CD14-positive monocyte (primary cell): Measurements from ENCODE around the gene URAD. TPM values are rescaled to one million over a fixed set of nuclear protein-coding genes. Genes with fewer than 3 reads are reported as not detected.

Source experiments
- DNase-seq, 3 donors: peaks; one replicate each; pipeline ENCODE4 v3.0.0-alpha.2; 2011 to 2022
- H2AFZ ChIP-seq: 2 replicates; pipeline ENCODE4 v1.6.0; 2012; ENCODE audit warnings: mild to moderate bottlenecking, low read depth, low read length, inconsistent platforms; ENCODE audit not compliant: insufficient read depth, poor library complexity, severe bottlenecking
- H3K27ac ChIP-seq, 2 donors: 1 replicate in 1 of 2; 2 replicates in 1 of 2; pipeline ENCODE4 v1.5.1; 2012 to 2013; ENCODE audit warnings: low read length in 2 of 2, control low read depth in 1 of 2, inconsistent platforms in 1 of 2, low read depth in 1 of 2, mild to moderate bottlenecking in 1 of 2
- H3K27me3 ChIP-seq, 2 donors: one replicate each; pipeline versions ENCODE4 v1.6.0 to v1.6.1; 2011 to 2013; ENCODE audit warnings: low read length in 2 of 2; ENCODE audit not compliant: control insufficient read depth in 2 of 2, insufficient read depth in 2 of 2
- H3K36me3 ChIP-seq, 2 donors: replicated peaks in 1 of 2; 1 replicate in 1 of 2; 2 replicates in 1 of 2; pipeline versions ENCODE4 v1.5.1 to v1.6.1; 2012 to 2013; ENCODE audit warnings: low read length in 2 of 2, control low read depth in 1 of 2, inconsistent platforms in 1 of 2, mild to moderate bottlenecking in 1 of 2; ENCODE audit not compliant: insufficient read depth in 2 of 2, control insufficient read depth in 1 of 2
- H3K4me1 ChIP-seq, 2 donors: 1 replicate in 1 of 2; 2 replicates in 1 of 2; pipeline versions ENCODE4 v1.5.1 to v1.6.1; 2012 to 2013; ENCODE audit warnings: low read length in 2 of 2, control low read depth in 1 of 2, inconsistent platforms in 1 of 2, mild to moderate bottlenecking in 1 of 2, moderate library complexity in 1 of 2; ENCODE audit not compliant: insufficient read depth in 2 of 2, control insufficient read depth in 1 of 2
- H3K4me2 ChIP-seq: replicated peaks from 2 replicates; pipeline ENCODE3; 2012; ENCODE audit warnings: low read length, moderate library complexity, mild to moderate bottlenecking; ENCODE audit not compliant: poor library complexity, severe bottlenecking; ENCODE audit errors: extremely low read depth
- H3K4me3 ChIP-seq, 3 experiments: fragments of 200-600 bp in 1 of 3; sonication (generic) in 1 of 3; replicated peaks in 1 of 3; 1 replicate in 2 of 3; 2 replicates in 1 of 3; pipeline ENCODE4 v1.5.1; 2011 to 2013; ENCODE audit warnings: low read length in 3 of 3, mild to moderate bottlenecking in 3 of 3, control low read depth in 2 of 3, low read depth in 2 of 3, inconsistent platforms in 1 of 3, moderate library complexity in 1 of 3
- H3K79me2 ChIP-seq: 2 replicates; pipeline ENCODE4 v1.6.0; 2012; ENCODE audit warnings: mild to moderate bottlenecking, control low read depth, inconsistent platforms, low read length, moderate library complexity; ENCODE audit not compliant: insufficient read depth
- H3K9ac ChIP-seq: 2 replicates; pipeline ENCODE4 v1.6.0; 2017; ENCODE audit warnings: low read length, mild to moderate bottlenecking; ENCODE audit not compliant: insufficient read depth, poor library complexity, severe bottlenecking
- H3K9me3 ChIP-seq, 2 donors: replicated peaks in 1 of 2; 1 replicate in 1 of 2; 2 replicates in 1 of 2; pipeline versions ENCODE4 v1.5.1 to v1.6.1; 2012 to 2013; ENCODE audit warnings: low read length in 2 of 2, control low read depth in 1 of 2; ENCODE audit not compliant: control insufficient read depth in 1 of 2, insufficient read depth in 1 of 2
- H4K20me1 ChIP-seq: 2 replicates; pipeline ENCODE4 v1.6.0; 2012; ENCODE audit warnings: mild to moderate bottlenecking, low read length, control low read depth, moderate library complexity; ENCODE audit not compliant: insufficient read depth
- H3K27ac Mint-ChIP-seq, 7 donors: one replicate each; pipeline ENCODE4 v1.8.0; 2020; ENCODE audit warnings: mild to moderate bottlenecking in 7 of 7, mixed read lengths in 7 of 7, moderate library complexity in 6 of 7, inconsistent platforms in 2 of 7
- H3K27me3 Mint-ChIP-seq, 3 donors: one replicate each; pipeline ENCODE4 v1.8.0; 2021 to 2022; ENCODE audit warnings: low read depth in 3 of 3, mild to moderate bottlenecking in 3 of 3, mixed read lengths in 3 of 3, moderate library complexity in 3 of 3, inconsistent platforms in 1 of 3
- H3K36me3 Mint-ChIP-seq, 2 donors: one replicate each; pipeline ENCODE4 v1.8.0; 2020; ENCODE audit warnings: mixed read lengths in 2 of 2, inconsistent platforms in 1 of 2, mild to moderate bottlenecking in 1 of 2
- H3K4me1 Mint-ChIP-seq: one replicate; pipeline ENCODE4 v1.8.0; 2020; ENCODE audit warnings: mild to moderate bottlenecking, mixed read lengths
- H3K4me3 Mint-ChIP-seq, 2 donors: one replicate each; pipeline ENCODE4 v1.8.0; 2020; ENCODE audit warnings: mild to moderate bottlenecking in 2 of 2, mixed read lengths in 2 of 2, moderate library complexity in 1 of 2
- H3K9me3 Mint-ChIP-seq, 7 donors: one replicate each; pipeline ENCODE4 v1.8.0; 2020 to 2022; ENCODE audit warnings: mixed read lengths in 7 of 7, mild to moderate bottlenecking in 6 of 7, moderate library complexity in 6 of 7, inconsistent platforms in 2 of 7
- CTCF ChIP-seq: fragments of 200-600 bp; IDR thresholded peaks from one replicate; pipeline ENCODE4 v1.8.0; 2022; ENCODE audit warnings: antibody characterized with exemption, mild to moderate bottlenecking
- WGBS: methylation state at CpG from one replicate; pipeline ENCODE4 v1.1.5; 2013; ENCODE audit warnings: missing lambda C conversion rate; ENCODE audit not compliant: insufficient coverage; 5-methylcytosine and 5-hydroxymethylcytosine counted together
- intact Hi-C, 2 donors: fragments of 100-400 bp; cut with micrococcal nuclease; formaldehyde crosslinking; loops; one replicate each; pipeline versions ENCODE4 v1.15.0 to v1.15.1; 2023
- polyA plus RNA-seq, 3 donors: library from polyadenylated mRNA; depleted of rRNA in 1 of 3; unstranded in 2 of 3; stranded (reverse) in 1 of 3; fragments of 300-500 nt in 2 of 3; fragments of >200 nt in 1 of 3; fragmentation: Illumina TruSeq in 2 of 3; gene quantifications; 1 replicate in 2 of 3; 2 replicates in 1 of 3; pipeline ENCODE4 v1.2.3, GENCODE V29; 2012 to 2021

URAD gene
- polyA plus RNA-seq, 3 donors = 0.12 TPM; not detected in 2

GRCh38 chr13:27970382-27971235 lies 17.9 kb downstream of the URAD start:
- intact Hi-C loops = no loop called here
- no peak overlapping the region for H3K4me3 ChIP-seq
- peaks cover 96 to 98% of the 10 kb centered on the region in 2 donors for H3K27me3 ChIP-seq
- no peak for DNase-seq
- Mint-ChIP-seq H3K27ac (no peak overlapping the region), H3K4me3 (peak overlapping the region in 1 of 2 donors; percentile 80), H3K4me1 (peaks cover 30% of the 10 kb centered on the region), H3K27me3 (peaks cover 97 to 99% (median 99%) of the 10 kb centered on the region in 3 donors), H3K9me3 (peaks cover 0 to 20% (median 8%) of the 10 kb centered on the region in 7 donors), H3K36me3 (peaks cover 0 to 3% of the 10 kb centered on the region in 2 donors)
- H3K27ac ChIP-seq = no peak overlapping the region
- no peaks in the 10 kb centered on the region for H3K79me2 ChIP-seq
- no peak overlapping the region for H2AFZ ChIP-seq
- no peak for TF ChIP-seq CTCF
- H3K36me3 ChIP-seq = no peaks in the 10 kb centered on the region
- H3K9ac ChIP-seq = no peak overlapping the region
- peaks cover 3 to 12% of the 10 kb centered on the region in 2 donors for H3K4me1 ChIP-seq
- H3K9me3 ChIP-seq = peaks cover 0 to 43% of the 10 kb centered on the region in 2 donors
- H4K20me1 ChIP-seq = no peaks in the 10 kb centered on the region
- H3K4me2 ChIP-seq = no peak overlapping the region
- 7% methylated on average over 42 of the region's 53 CpGs for WGBS

- Histone ChIP-seq H3K9ac (no peak overlapping the region), H4K20me1 (no peaks in the 10 kb centered on the region), H3K4me1 (peaks cover 3 to 12% of the 10 kb centered on the region in 2 donors), H3K4me3 (no peak overlapping the region), H3K4me2 (no peak overlapping the region), H3K27me3 (peaks cover 97 to 98% of the 10 kb centered on the region in 2 donors), H3K9me3 (peaks cover 0 to 43% of the 10 kb centered on the region in 2 donors), H3K27ac (no peak overlapping the region), H2AFZ (no peak overlapping the region), H3K79me2 (no peaks in the 10 kb centered on the region), H3K36me3 (no peaks in the 10 kb centered on the region)
- Mint-ChIP-seq H3K27me3 (peaks cover 97 to 99% (median 99%) of the 10 kb centered on the region in 3 donors), H3K27ac (no peak overlapping the region), H3K9me3 (peaks cover 0 to 26% (median 8%) of the 10 kb centered on the region in 7 donors), H3K4me1 (peaks cover 26% of the 10 kb centered on the region), H3K36me3 (peaks cover 0 to 3% of the 10 kb centered on the region in 2 donors), H3K4me3 (peak overlapping the region in 1 of 2 donors; percentile 85)
- TF ChIP-seq CTCF = no peak
- intact Hi-C loops = no loop called here
- no peak for DNase-seq
- WGBS = 7% methylated on average over 3 of the region's 7 CpGs
Measured at GRCh38 chr13:27969866-27970229, 18.6 kb downstream of the URAD start.
